Stimulated activated CD8-positive, alpha-beta memory T cell treated with anti-CD3 and anti-CD28 coated beads, Interleukin-15, amount 100 ng/mL, for 4 hours (primary cell): Measurements from ENCODE around the gene GPATCH3.
"Not testable (repeated sequence)": the region's sequence is repeated elsewhere in the genome, so short reads cannot be mapped to it uniquely, and the experiment has no call there.

Experiments used
- DNase-seq, 2 donors: peaks; one replicate each; pipeline ENCODE4 v3.0.0-alpha.2; 2020; ENCODE audit warnings: low read depth in 2 of 2

Gene GPATCH3

GRCh38 chr1:26873097-26873496 lies 27.2 kb downstream of the GPATCH3 start:
- DNase-seq: not testable (repeated sequence)

- peak; percentile 83 to 89 for DNase-seq
Measured at GRCh38 chr1:26864610-26865480, 35.4 kb downstream of the GPATCH3 start.

GRCh38 chr1:26863685-26864077 lies 36.6 kb downstream of the GPATCH3 start:
- DNase-seq: no peak

GRCh38 chr1:26862781-26863684 lies 37.2 kb downstream of the GPATCH3 start, which contains the start of gene SFN:
Gene SFN (plus strand): TSS chr1:26863149. CDS start chr1:26863213, 64 bp downstream.
- DNase-seq: peak in 1 of 2 donors; percentile 13

- DNase-seq: no peak
Measured at GRCh38 chr1:26861889-26862378, 38.3 kb downstream of the GPATCH3 start.

GRCh38 chr1:26861286-26861701 lies 39.0 kb downstream of the GPATCH3 start:
- DNase-seq: no peak

GRCh38 chr1:26858891-26859640 lies 41.2 kb downstream of the GPATCH3 start:
- DNase-seq: no peak

GRCh38 chr1:26858160-26858559 lies 42.1 kb downstream of the GPATCH3 start:
- no peak for DNase-seq

- no peak for DNase-seq
Measured at GRCh38 chr1:26857473-26858060, 42.7 kb downstream of the GPATCH3 start.

- no peak for DNase-seq
Measured at GRCh38 chr1:26856604-26857469, 43.4 kb downstream of the GPATCH3 start.

- no peak for DNase-seq
Measured at GRCh38 chr1:26856181-26856580, 44.1 kb downstream of the GPATCH3 start.

GRCh38 chr1:26855636-26856035 lies 44.6 kb downstream of the GPATCH3 start:
- DNase-seq: no peak

- no peak for DNase-seq
Measured at GRCh38 chr1:26854906-26855305, 45.4 kb downstream of the GPATCH3 start.

- DNase-seq: no peak
Measured at GRCh38 chr1:26853600-26853999, 46.7 kb downstream of the GPATCH3 start.

- peak; percentile 35 to 72 for DNase-seq
Measured at GRCh38 chr1:26853156-26853555, 47.1 kb downstream of the GPATCH3 start.

- DNase-seq: no peak
Measured at GRCh38 chr1:26852701-26853100, 47.6 kb downstream of the GPATCH3 start.

GRCh38 chr1:26851106-26851684 lies 49.1 kb downstream of the GPATCH3 start:
- DNase-seq: no peak

GRCh38 chr1:26848941-26849774 lies 51.1 kb downstream of the GPATCH3 start:
- no peak for DNase-seq

GRCh38 chr1:26848499-26848898 lies 51.8 kb downstream of the GPATCH3 start:
- DNase-seq: no peak
